ENCODE measurements around the gene CSNK1D. TPM values are rescaled to one million over a fixed set of nuclear protein-coding genes. Genes with fewer than 3 reads are reported as not detected.

Gene CSNK1D
- total and polyA plus RNA-seq, 8 donors = 55.9 to 180 (median 89.1) TPM

DNA sequence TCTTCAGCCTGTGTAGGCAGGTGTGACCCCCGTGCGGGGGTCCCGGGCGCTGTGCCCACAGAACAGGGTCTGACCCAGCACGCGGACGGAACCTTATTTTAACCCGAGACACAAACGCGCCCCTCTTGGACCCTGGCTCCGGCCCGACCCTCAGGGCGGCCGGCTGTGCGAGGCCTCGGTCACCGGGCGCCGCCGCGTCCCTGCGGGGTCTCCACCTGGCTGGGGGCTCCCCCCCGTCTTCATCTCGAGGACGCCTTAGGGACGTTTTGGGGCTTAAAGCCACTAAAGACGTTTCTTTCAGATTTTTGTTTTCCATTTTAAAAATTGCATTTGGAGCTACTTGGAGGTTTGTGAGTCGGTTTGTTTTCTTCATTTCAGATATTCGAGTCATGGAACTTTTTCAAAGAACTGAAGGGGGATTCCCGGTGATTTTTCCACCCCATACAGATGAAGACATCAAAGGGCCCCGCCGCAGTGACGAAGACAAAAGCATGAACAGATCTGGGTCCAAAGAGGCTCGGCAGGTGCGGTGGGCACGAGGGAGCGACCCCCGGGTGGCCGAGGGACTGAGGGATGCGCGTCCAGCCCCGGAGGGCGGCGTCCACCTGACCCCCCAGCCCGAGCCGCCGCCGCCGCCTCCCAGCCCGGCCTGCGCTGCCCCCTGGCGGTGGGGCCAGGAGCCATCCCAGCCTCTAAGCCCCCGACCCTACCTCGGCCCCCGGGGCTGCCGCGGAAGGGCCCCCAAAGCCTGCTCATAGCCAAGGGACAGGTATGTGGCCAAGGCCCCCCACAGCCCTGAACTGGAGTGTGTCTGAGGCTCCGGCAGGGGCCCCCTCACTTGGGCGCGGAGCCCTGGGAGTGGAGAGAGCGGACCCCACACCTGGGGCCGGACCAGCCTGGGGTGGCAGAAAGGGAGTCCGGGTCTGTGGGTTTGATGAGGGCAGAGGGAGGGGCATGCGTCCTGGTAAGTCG lies 47.7 kb upstream of the CSNK1D start:
- WGBS, 5 donors = 39 to 45% (median 42%) methylated on average over 65 of the region's 65 CpGs
- peaks cover 0 to 33% (median 11%) of the 10 kb centered on the region in 3 donors for H3K27me3 ChIP-seq
- TF ChIP-seq EP300 (IDR thresholded peaks at IDR 0.05) (no peak), POLR2AphosphoS5 (IDR thresholded peaks at IDR 0.05) (no peak), POLR2A (IDR thresholded peaks at IDR 0.05) (no peak)
- TF ChIP-seq, protein P1, sequence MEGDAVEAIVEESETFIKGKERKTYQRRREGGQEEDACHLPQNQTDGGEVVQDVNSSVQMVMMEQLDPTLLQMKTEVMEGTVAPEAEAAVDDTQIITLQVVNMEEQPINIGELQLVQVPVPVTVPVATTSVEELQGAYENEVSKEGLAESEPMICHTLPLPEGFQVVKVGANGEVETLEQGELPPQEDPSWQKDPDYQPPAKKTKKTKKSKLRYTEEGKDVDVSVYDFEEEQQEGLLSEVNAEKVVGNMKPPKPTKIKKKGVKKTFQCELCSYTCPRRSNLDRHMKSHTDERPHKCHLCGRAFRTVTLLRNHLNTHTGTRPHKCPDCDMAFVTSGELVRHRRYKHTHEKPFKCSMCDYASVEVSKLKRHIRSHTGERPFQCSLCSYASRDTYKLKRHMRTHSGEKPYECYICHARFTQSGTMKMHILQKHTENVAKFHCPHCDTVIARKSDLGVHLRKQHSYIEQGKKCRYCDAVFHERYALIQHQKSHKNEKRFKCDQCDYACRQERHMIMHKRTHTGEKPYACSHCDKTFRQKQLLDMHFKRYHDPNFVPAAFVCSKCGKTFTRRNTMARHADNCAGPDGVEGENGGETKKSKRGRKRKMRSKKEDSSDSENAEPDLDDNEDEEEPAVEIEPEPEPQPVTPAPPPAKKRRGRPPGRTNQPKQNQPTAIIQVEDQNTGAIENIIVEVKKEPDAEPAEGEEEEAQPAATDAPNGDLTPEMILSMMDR (IDR thresholded peaks at IDR 0.05) = peak in 5 of 7 experiments; percentile 75 to 96 (median 86)
- no peak for DNase-seq
- peaks cover 0 to 26% (median 4%) of the 10 kb centered on the region in 4 donors for H3K36me3 ChIP-seq
- peaks cover 6 to 27% (median 20%) of the 10 kb centered on the region in 4 donors for H3K4me1 ChIP-seq
- intact Hi-C loops (cut with DNase I; ENCODE audit: low total_unique reads) = loop anchor here (5.0 kb wide), 1 partner anchor 89 kb away; no protein-coding TSS in a partner anchor
- H3K27ac ChIP-seq = no peak overlapping the region
- peak overlapping the region in 2 of 4 donors; percentile 18 to 22 for H3K4me3 ChIP-seq
- no peaks in the 10 kb centered on the region for H3K9me3 ChIP-seq

DNA sequence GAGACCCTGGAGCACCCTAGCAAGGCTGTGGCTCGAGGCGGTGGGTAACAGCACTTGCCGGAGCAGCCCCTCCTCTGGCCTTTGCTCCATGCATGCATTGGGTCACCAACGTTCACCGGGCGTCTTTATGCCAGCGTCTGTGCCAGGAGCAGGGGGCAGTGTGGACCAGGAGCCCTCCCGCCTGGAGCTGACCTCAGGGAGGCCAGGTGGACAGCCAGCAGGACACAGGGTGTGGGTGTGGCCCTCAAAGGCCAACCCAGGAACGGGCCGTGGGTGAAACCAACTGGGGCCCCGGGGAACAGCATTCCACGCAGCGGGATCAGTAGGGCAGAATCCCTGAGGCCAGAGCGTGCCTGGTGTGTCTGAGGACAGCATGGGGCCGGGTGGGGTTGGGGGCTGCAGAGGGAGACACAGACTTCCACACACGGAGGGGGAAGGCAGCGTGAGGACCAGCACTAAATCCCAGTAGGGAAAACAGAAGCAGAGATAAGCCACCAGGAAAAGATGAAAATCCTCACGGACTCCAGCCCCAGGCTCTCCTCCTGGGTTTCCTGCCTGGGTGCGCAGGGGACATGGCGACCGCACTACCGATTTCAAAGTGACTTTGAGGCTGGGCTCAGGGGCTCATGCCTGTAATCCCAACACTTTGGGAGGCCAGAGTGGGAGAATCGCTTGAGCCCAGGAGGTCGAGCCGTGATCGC lies 46.8 kb upstream of the CSNK1D start:
- 51 to 66% (median 53%) methylated on average over 18 to 26 of the region's 26 CpGs for WGBS, 5 donors
- intact Hi-C loops (cut with DNase I; ENCODE audit: low total_unique reads) = loop anchor here (5.0 kb wide), 1 partner anchor 88 kb away; no protein-coding TSS in a partner anchor
- peaks cover 12 to 34% (median 28%) of the 10 kb centered on the region in 4 donors for H3K4me1 ChIP-seq
- peaks cover 4 to 43% (median 20%) of the 10 kb centered on the region in 3 donors for H3K27me3 ChIP-seq
- H3K4me3 ChIP-seq = no peak overlapping the region
- DNase-seq = no peak
- peaks cover 0 to 26% (median 4%) of the 10 kb centered on the region in 4 donors for H3K36me3 ChIP-seq
- TF ChIP-seq POLR2A (IDR thresholded peaks at IDR 0.05) = no peak
- no peak for TF ChIP-seq EP300 (IDR thresholded peaks at IDR 0.05)
- no peak for TF ChIP-seq POLR2AphosphoS5 (IDR thresholded peaks at IDR 0.05)
- TF ChIP-seq, protein P1 (IDR thresholded peaks at IDR 0.05) = no peak
- no peak overlapping the region for H3K27ac ChIP-seq
- no peaks in the 10 kb centered on the region for H3K9me3 ChIP-seq

DNA sequence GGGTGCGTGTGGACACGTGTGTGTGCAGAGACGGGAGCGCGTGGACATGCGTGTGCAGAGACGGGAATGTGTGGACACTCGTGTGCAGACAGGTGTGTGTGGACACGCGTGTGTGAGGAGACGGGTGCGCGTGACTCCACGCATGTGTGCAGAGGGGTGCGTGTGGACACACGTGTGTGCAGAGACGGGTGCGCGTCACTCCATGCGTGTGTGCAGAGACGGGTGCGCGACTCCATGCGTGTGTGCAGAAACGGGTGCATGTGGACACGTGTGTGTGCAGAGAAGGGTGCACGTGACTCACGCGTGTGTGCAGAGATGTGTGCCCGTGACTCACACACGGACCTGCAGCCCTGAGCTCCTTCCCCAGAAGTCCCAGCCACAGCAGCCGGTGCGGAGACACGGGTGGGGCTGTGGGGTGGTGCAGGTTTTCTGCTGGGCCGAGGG lies 46.1 kb upstream of the CSNK1D start:
- no peak overlapping the region for H3K4me3 ChIP-seq
- WGBS, 5 donors = 90 to 93% (median 93%) methylated on average over 34 to 35 of the region's 35 CpGs

More for the DNA sequence above, 46.1 kb upstream of the CSNK1D start:
- H3K27ac ChIP-seq = no peak overlapping the region
- intact Hi-C loops (cut with DNase I; ENCODE audit: low total_unique reads) = loop anchor here (5.0 kb wide), 1 partner anchor 87 kb away; no protein-coding TSS in a partner anchor
- peaks cover 4 to 49% (median 27%) of the 10 kb centered on the region in 3 donors for H3K27me3 ChIP-seq
- H3K9me3 ChIP-seq = no peaks in the 10 kb centered on the region
- peaks cover 12 to 32% (median 26%) of the 10 kb centered on the region in 4 donors for H3K4me1 ChIP-seq
- peaks cover 0 to 26% (median 4%) of the 10 kb centered on the region in 4 donors for H3K36me3 ChIP-seq
- TF ChIP-seq EP300 (IDR thresholded peaks at IDR 0.05) = no peak
- TF ChIP-seq, protein P1 (IDR thresholded peaks at IDR 0.05) = no peak
- TF ChIP-seq POLR2A (IDR thresholded peaks at IDR 0.05) = no peak
- no peak for TF ChIP-seq POLR2AphosphoS5 (IDR thresholded peaks at IDR 0.05)
- DNase-seq = no peak

All from stomach (tissue), 9 donors.